ENCODE results near the gene SCGB1D1.

The SCGB1D1 gene

GRCh38 chr11:62237499-62237898 is 47.5 kb downstream of the SCGB1D1 start:
- DNase-seq = no peak

GRCh38 chr11:62238151-62238550 is 48.1 kb downstream of the SCGB1D1 start:
- DNase-seq = no peak

- DNase-seq = no peak
These were observed 51.1 kb downstream of the SCGB1D1 start for GRCh38 chr11:62241095-62241494.

GRCh38 chr11:62242021-62242420 is 52.0 kb downstream of the SCGB1D1 start, which contains the start of gene SCGB1D2:
Gene SCGB1D2, plus strand, starts transcription at chr11:62242239. Its CDS starts 69 bp downstream, at chr11:62242308.
- no peak for DNase-seq
